Tibial artery (tissue), 4 donors: ENCODE data around the gene THY1.
"Not testable (repeated sequence)": the region's sequence is repeated elsewhere in the genome, so short reads cannot be mapped to it uniquely, and the experiment has no call there.

ENCODE experiments used
- DNase-seq, 2 donors: peaks; one replicate each; pipeline ENCODE4 v3.0.0-alpha.2; 2019
- H3K27ac ChIP-seq, 2 donors: fragments of 200-600 bp; sonication (generic) in 1 of 2; 1 replicate in 1 of 2; 2 replicates in 1 of 2; pipeline ENCODE4 v1.5.1; 2018 to 2019; ENCODE audit warnings: mild to moderate bottlenecking in 1 of 2
- H3K27me3 ChIP-seq, 2 donors: fragments of 200-600 bp; sonication (generic) in 1 of 2; one replicate each; pipeline versions ENCODE4 v1.5.1 to v1.6.0; 2016 to 2019
- H3K36me3 ChIP-seq, 3 donors: fragments of 200-600 bp; sonication (generic) in 2 of 3; one replicate each; pipeline ENCODE4 v1.5.1; 2016 to 2019; ENCODE audit warnings: mild to moderate bottlenecking in 2 of 3
- H3K4me1 ChIP-seq, 4 donors: fragments of 200-600 bp; sonication (generic) in 2 of 4; 1 replicate in 3 of 4; 2 replicates in 1 of 4; pipeline ENCODE4 v1.5.1; 2016 to 2019
- H3K4me3 ChIP-seq, 2 donors: fragments of 200-600 bp; sonication (generic) in 1 of 2; 1 replicate in 1 of 2; 2 replicates in 1 of 2; pipeline ENCODE4 v1.5.1; 2018 to 2019; ENCODE audit warnings: mild to moderate bottlenecking in 2 of 2
- H3K9me3 ChIP-seq, 3 donors: fragments of 200-600 bp; sonication (generic) in 1 of 3; one replicate each; pipeline ENCODE4 v1.5.1; 2016 to 2019
- CTCF ChIP-seq, 2 experiments: fragments of 200-600 bp in 1 of 2; fragments of 450-650 bp in 1 of 2; IDR thresholded peaks; one replicate each; pipeline ENCODE4 v1.5.1; 2017 to 2019; ENCODE audit warnings: antibody characterized with exemption in 2 of 2, mild to moderate bottlenecking in 1 of 2, moderate library complexity in 1 of 2
- intact Hi-C: fragments of 100-400 bp; cut with DNase I; formaldehyde crosslinking; loops from one replicate; pipeline ENCODE4 v1.15.0; 2023; ENCODE audit warnings: low total_unique reads

THY1 gene

GRCh38 chr11:119384332-119384731 is 38.6 kb downstream of the THY1 start:
- Histone ChIP-seq H3K4me1 (peaks cover 0 to 19% (median 16%) of the 10 kb centered on the region in 4 donors), H3K27ac (no peak overlapping the region), H3K36me3 (no peaks in the 10 kb centered on the region), H3K27me3 (no peaks in the 10 kb centered on the region), H3K9me3 (no peaks in the 10 kb centered on the region), H3K4me3 (no peak overlapping the region)
- intact Hi-C loops = no loop called here
- DNase-seq = no peak
- TF ChIP-seq CTCF (IDR thresholded peaks at IDR 0.05) = no peak

- DNase-seq, H3K4me3 ChIP-seq, H3K9me3 ChIP-seq, H3K27ac ChIP-seq, H3K27me3 ChIP-seq, H3K36me3 ChIP-seq, intact Hi-C loops: not testable (repeated sequence)
- peaks cover 0 to 22% (median 16%) of the 10 kb centered on the region in 4 donors for H3K4me1 ChIP-seq
These were observed 40.5 kb downstream of the THY1 start for GRCh38 chr11:119382513-119382912.

- Histone ChIP-seq H3K4me3 (peak overlapping the region; percentile 46 to 59), H3K36me3 (no peaks in the 10 kb centered on the region), H3K27ac (peak overlapping the region; percentile 40 to 63), H3K9me3 (no peaks in the 10 kb centered on the region), H3K27me3 (no peaks in the 10 kb centered on the region), H3K4me1 (peaks cover 0 to 25% (median 17%) of the 10 kb centered on the region in 4 donors)
- TF ChIP-seq CTCF (IDR thresholded peaks at IDR 0.05) = no peak
- DNase-seq = no peak
- intact Hi-C loops = no loop called here
These were observed 40.9 kb downstream of the THY1 start for GRCh38 chr11:119382101-119382500.

- Histone ChIP-seq H3K9me3 (no peaks in the 10 kb centered on the region), H3K4me3 (peak within 1 kb of the TSS; percentile 46 to 59), H3K4me1 (peaks cover 0 to 28% (median 23%) of the 10 kb centered on the region in 4 donors), H3K27me3 (no peaks in the 10 kb centered on the region), H3K36me3 (no peaks in the 10 kb centered on the region), H3K27ac (peak within 1 kb of the TSS; percentile 63 to 66)
- TF ChIP-seq CTCF (IDR thresholded peaks at IDR 0.05) = peak; percentile 88 to 89
- peak; percentile 97 to 98 for DNase-seq
- intact Hi-C loops = no loop called here
These were observed 41.6 kb downstream of the THY1 start, which contains the start of gene USP2 for GRCh38 chr11:119381181-119381988. Gene USP2 (minus strand): TSS chr11:119381690. CDS start chr11:119373480, 8,210 bp downstream.

- Histone ChIP-seq H3K27me3 (no peaks in the 10 kb centered on the region), H3K4me3 (peak overlapping the region; percentile 46 to 59), H3K36me3 (no peaks in the 10 kb centered on the region), H3K4me1 (peaks cover 0 to 34% (median 28%) of the 10 kb centered on the region in 4 donors), H3K9me3 (no peaks in the 10 kb centered on the region), H3K27ac (peak overlapping the region; percentile 63 to 66)
- no peak for DNase-seq
- intact Hi-C loops = no loop called here
- no peak for TF ChIP-seq CTCF (IDR thresholded peaks at IDR 0.05)
These were observed 42.2 kb downstream of the THY1 start for GRCh38 chr11:119380827-119381180.

GRCh38 chr11:119380160-119380826 is 42.7 kb downstream of the THY1 start:
- H3K27ac ChIP-seq = peak overlapping the region in 1 of 2 donors; percentile 66
- no peaks in the 10 kb centered on the region for H3K36me3 ChIP-seq
- H3K4me1 ChIP-seq = peaks cover 0 to 39% (median 33%) of the 10 kb centered on the region in 4 donors
- intact Hi-C loops = no loop called here
- no peak for TF ChIP-seq CTCF (IDR thresholded peaks at IDR 0.05)
- no peak for DNase-seq
- H3K27me3 ChIP-seq = no peaks in the 10 kb centered on the region
- H3K4me3 ChIP-seq = no peak overlapping the region
- no peaks in the 10 kb centered on the region for H3K9me3 ChIP-seq
